Erythroblast (primary cell): ENCODE measurements around the gene KRT2.

Experiments
- DNase-seq, 2 experiments: peaks; one replicate each; lab custom pipeline; 2025; lab: John Stamatoyannopoulos, UW
- GATA1 ChIP-seq: IDR thresholded peaks from 2 replicates; pipeline ENCODE4 v1.6.1; 2011; ENCODE audit warnings: low read depth, mild to moderate bottlenecking, control low read depth, low read length, moderate library complexity
- POLR2A ChIP-seq: IDR thresholded peaks from 2 replicates; pipeline ENCODE4 v1.6.1; 2011; ENCODE audit warnings: mild to moderate bottlenecking, low read length

Gene KRT2

DNA sequence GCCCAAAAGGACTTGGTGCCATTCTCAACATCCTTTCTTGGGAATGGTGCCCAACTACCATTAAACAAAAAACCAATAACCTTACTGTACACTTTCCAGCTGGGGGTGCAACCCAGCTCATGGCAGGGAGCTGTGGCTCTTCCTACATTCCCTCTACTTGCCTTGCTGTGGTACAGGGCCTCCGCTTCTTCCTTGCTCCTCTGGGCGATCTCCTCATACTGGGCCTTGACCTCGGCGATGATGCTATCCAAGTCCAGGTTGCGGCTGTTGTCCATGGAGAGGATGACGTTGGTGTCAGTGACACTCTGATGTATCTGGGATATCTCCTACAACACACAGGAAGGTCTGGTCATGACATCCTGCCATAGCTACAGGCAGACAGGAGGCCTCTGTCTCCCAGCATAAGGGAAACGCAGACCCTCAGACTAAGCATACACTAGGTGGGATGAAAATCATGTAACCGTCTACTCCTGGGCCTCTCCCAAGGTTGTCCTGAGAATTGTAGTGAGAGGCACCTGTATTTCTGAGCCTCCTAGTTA is 3.9 kb downstream of the KRT2 start:
- DNase-seq: no peak
- TF ChIP-seq GATA1: no peak
- no peak for TF ChIP-seq POLR2A

DNA sequence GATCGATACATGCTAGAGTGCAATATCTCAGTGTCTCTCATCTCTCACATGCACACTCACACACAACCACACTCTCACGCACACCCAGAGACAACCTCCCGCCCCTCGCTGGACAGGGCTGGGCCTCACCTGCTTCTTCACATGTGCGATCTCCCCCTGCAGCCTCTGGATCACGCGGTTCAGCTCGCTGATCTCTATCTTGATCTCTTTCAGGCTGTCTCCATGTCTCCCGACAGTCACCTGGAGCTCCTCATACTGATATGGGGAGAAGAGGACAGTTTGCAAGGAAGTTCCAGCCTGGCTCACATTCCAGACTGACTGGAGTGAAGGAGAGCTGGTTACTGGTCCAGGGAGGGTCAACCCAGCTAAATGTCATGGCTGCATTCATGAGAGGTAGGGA is 4.4 kb downstream of the KRT2 start:
- TF ChIP-seq POLR2A (no peak), GATA1 (no peak)
- DNase-seq: no peak

DNA sequence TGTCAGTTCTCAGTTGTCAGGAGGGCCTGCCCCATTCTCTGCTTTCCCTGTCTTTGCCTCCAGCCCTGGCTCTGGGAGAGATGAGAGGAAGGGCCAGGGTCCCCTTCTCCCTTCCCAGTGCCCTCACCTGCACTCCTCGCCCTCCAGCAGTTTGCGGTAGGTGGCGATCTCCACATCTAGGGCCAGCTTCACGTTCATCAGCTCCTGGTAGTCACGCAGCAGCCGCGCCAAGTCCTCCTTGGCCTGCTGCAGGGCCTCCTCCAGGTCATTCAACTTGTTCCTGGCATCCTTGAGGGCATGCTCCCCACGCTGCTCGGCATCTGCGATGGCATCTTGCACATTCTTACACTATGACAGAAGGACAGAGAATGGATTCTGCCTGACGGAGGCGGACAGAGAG is 5.4 kb downstream of the KRT2 start:
- TF ChIP-seq GATA1 (no peak), POLR2A (no peak)
- no peak for DNase-seq

DNA sequence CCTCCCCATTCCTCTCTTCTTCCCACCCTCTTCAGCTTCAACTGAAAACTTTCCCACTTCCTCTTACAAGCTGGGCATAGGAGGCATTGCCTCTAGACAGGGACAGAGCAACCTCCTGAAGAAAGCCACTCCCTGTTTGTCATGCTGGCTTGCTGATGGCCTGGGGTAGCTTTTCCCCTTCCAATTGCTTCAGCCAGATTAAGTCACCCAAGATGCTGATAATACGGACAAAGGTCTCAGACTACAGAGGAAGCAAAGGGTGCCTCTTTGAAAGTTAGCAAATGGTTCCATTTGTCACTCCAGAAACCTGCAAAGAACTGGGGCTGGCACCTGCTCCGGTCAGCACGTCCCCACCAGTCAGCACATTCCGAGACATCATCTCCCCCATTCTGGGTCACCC is 6.0 kb downstream of the KRT2 start:
- no peak for TF ChIP-seq GATA1
- TF ChIP-seq POLR2A: no peak
- DNase-seq: peak; percentile 57 to 60

DNA sequence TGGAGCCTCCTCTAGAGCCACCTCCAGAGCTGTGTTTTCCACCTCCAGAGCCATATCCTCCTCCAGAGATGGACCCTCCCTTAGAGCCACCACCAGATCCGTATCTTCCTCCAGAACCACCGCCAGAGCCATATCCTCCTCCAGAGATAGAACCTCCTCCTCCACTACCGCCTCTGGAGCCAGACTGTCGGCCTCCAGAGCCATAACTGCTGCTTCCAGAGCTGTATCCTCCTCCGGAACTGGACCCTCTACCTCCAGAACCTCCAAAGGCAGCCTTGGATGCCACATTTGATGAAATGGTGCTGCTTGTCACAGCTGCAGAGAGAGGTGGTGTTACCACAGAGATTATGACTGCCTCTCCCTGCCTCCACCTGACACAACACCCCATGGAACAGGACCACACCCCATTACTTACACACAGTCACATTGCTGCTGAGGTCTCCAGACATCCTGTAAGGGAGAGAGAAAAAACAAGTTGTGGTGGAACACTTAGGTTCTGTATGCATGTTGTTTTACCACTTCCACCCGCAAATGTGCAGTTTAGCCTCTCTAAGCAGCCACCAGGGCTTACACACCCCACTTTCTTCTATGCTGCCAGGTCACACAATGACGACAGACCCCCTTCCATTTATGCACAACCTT is 6.8 kb downstream of the KRT2 start:
- no peak for TF ChIP-seq POLR2A
- no peak for TF ChIP-seq GATA1

DNA sequence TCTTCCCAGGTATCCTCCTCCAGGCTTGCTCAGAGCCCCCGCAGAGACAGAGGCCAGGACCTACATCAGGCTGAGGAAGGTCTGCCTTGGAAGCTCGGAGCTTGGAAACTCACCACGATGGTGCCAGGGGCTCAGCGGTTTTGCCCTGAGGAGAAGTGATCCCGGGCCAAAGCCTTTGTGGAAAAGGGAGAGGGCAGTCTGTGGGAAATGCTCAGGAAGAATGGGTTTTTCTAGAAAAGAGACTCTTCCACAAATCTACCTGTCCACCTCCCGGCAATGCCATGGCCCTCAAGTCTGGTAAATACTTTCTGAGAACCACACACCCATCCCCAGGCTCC is 8.0 kb downstream of the KRT2 start:
- DNase-seq: no peak
- TF ChIP-seq GATA1 (no peak), POLR2A (no peak)

More for the DNA sequence above, 6.8 kb downstream of the KRT2 start:
- DNase-seq: peak; percentile 59 to 65

DNA sequence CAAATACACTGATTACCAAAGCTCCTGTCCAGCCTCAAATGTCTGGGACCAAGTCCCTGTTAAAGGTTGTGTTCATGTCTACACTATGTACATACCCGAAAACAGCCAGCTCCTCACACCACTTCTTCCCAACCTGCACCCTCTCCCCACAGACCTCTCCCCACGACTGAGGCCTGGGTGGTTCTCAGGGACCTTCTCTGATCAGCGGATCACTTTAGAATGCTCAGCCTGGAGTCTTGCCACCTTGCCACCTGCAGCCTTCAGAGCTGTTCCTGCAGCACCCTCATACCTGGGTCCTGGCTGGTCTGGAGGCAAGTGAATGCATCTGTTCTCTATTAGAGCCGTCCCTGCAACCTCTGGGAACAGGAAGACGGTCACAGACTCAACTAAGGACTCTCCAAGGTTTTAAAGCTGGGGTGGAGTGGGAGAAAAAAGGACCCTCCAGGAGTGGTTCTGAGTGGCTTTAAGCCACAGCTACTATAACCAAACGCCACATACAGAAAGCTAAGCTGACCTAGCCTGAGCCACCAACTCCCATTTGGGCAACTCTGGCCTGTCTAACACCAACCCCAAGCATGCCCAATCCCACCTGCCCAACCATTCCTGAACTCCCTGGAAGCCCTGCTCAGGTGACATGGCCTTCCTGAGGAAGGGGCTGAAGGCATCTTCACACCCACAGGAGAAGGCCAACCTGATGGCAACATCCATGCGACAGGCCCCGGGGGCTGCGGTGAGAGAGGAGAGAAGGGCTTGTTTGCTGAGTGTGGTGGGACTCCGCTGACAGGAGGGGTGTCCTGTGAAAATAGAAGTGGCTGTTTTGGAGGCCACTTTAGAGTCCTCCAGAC is 8.6 kb downstream of the KRT2 start:
- no peak for TF ChIP-seq POLR2A
- no peak for TF ChIP-seq GATA1
- DNase-seq: no peak

DNA sequence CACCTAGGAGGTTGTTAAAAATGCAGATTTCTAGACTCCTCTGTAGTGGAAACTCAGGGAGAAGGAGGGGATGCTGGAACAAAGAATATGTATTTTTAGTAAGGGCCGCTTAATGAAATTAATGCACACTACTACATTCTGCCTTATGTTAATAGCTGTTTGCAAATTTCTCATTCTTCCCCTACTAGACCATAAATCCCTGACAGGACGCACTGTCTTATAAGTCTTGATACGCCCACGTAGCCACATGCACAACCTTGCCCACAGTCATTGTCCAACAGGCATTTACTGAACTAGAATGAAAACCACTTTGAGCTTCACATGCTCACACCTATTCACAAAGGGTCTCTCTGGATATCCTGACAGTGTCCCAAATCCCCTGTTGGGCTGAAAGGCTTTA is 10.5 kb downstream of the KRT2 start:
- no peak for TF ChIP-seq GATA1
- no peak for TF ChIP-seq POLR2A
- no peak for DNase-seq

DNA sequence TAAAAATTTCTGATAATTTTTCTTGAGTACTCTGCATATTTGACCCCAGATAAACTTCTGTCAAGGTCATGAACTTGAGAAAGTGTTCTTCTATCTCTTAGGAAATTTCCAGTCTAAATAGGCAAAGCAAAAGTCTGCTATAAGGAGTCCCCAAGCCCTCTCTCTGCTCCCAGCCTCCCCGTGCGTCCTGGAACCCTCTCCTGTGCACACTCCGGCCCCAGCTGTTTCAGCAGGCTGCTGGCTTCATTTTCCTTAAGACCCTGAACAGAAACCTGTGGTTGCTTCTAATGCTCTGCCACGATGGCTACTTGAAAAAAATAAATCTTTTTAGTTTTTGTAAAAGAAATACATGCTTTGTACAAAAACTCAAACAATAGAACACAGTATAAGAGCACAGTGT is 14.7 kb downstream of the KRT2 start:
- no peak for DNase-seq
- no peak for TF ChIP-seq POLR2A
- no peak for TF ChIP-seq GATA1

DNA sequence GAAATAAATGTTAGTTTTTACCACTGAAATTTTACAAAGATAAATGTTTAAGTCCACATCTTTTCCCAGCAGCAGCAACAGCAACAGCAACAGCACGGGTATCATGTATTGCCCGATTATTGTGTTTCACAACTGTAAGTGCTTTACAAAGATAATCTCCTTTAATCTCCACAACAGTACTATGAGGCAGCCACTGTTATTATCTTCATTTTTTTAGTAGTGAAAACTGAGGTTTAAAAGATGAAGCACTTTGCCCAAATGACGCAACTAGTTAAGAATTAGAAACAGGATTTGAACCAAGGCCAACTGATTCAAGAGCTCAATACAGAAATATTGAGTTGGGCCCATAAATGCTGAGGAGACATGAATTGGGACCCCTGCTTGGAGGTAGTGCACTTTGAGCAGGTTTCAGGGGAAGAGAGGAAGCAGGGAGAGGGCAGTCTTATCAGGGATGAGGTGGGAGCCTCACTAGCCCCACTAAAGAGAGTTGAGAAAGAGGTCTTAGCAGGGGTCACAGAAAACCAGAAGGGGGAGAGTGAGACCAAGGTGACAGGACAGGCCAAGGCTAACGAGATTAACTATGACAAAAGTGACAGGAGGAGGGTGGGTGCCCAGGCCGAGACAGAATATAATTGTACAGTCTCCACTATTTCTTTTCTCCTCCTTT is 15.3 kb downstream of the KRT2 start:
- no peak for DNase-seq
- TF ChIP-seq POLR2A: no peak
- TF ChIP-seq GATA1: no peak

DNA sequence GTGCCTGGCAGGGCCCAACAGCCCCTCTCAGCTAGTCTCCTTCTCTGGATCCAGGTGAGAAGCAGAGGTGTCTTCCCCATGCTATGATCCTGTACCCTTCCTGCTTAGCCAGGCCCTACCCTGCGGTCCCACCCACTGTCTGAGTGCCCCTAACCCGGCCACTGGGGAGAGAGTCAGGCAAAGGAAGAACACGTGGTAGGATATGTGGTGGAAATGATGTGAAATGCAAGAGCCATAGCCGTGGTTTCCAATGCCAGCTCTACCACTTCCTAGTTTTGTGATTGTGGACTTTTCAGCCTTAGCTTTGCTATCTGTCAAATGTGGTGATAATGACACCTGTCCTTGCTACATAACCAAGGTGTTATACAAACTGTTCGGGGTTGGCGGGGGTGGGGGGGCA is 15.8 kb downstream of the KRT2 start:
- TF ChIP-seq GATA1 (no peak), POLR2A (no peak)
- no peak for DNase-seq

DNA sequence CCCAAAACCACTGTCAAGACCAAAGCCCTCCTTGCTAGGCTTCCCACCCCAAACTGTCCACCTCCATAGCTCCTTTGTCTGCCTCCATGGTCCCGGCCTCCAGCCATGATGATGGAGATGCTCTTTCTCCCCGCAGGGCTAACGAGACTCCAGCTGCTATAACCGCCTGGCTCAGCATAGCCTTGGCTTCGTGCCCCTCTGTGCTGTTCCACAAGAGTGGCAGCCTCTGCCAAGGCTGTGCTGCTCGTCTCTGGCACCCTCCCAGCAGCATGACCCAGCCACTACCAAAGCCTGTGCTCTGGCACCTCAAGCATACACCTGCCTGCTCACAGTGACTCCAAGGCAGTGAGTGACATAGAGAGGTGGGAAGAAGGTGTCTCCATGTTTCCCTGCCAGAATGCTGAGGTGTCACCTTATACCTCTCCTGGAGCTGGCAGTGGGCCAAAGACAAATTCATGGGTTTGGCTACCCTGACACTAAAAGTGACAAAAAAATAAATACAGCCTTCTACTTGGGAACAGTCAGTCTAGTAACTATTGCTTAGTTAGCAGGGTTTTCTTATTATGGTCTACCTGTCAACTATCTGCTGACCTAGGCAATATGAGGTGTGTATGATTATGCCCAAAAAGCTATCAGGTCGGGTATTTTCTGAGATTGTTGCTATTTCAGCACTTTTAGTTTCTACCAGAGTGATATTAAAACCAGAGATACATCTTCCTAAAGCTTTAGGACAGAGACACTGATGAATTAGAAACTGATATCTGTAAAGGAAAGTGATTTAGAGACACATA is 17.6 kb downstream of the KRT2 start:
- DNase-seq: no peak
- TF ChIP-seq POLR2A (no peak), GATA1 (no peak)

DNA sequence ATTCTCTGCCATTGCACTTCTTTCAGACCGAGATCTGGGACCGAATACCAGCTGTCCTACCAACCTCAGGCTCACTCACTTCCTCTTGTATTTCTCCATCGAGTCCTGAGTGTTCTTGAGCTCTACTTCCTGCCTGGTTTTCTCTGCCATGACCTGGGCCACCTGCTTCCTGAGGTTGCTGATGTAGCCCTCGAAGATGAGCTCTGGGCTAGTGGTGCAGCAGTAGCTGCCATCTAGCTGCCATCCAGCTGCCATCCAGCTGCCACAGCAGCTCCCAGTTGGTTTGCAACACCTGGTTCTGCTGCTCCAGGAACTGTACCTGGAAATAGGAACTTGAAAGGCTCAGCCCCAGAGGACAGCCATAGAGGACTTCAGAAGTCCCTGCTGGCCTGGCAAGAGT is 18.6 kb downstream of the KRT2 start:
- TF ChIP-seq GATA1: no peak
- DNase-seq: no peak

DNA sequence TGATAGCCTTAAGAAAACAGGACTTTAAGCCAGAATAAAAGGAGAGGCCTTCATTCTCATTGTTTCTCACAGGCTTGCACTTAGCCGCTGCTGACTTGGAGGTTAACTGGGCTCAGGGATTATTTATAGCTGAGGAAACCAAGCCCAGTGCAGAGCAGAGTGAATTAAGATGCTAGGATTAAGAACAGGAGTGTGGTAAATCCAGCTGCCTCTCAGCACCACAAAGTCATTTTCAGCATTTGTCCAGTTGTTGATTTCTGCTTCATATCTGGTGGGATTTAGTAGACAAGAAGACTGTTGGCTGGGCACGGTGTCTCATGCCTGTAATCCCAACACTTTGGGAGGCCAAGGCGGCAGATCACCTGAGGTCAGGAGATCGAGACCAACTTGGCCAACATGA is 19.4 kb downstream of the KRT2 start:
- TF ChIP-seq POLR2A (no peak), GATA1 (no peak)
- no peak for DNase-seq
